NCI-H1930 (cell line): ENCODE measurements around the gene FAM236B.
"Not testable (repeated sequence)": the region's sequence is repeated elsewhere in the genome, so short reads cannot be mapped to it uniquely, and the experiment has no call there.

Source experiments
- DNase-seq, 2 experiments: peaks; one replicate each; lab custom pipeline; 2025; lab: John Stamatoyannopoulos, UW

The FAM236B gene

GRCh38 chrX:72782560-72782959 is at the start of gene FAM236B:
Gene FAM236B (minus strand): TSS chrX:72782660. CDS start chrX:72782560, 100 bp downstream.
- not testable (repeated sequence) for DNase-seq

GRCh38 chrX:72830701-72831100 is 48.2 kb upstream of the FAM236B start:
- not testable (repeated sequence) for DNase-seq

GRCh38 chrX:72808110-72808509 is 25.6 kb upstream of the FAM236B start, which contains the start of gene FAM236D:
Gene FAM236D (minus strand): TSS chrX:72808210. CDS start chrX:72808110, 100 bp downstream.
- not testable (repeated sequence) for DNase-seq

- DNase-seq = not testable (repeated sequence)
These were observed 7.9 kb upstream of the FAM236B start for GRCh38 chrX:72790390-72790789.

- DNase-seq = not testable (repeated sequence)
These were observed 5.7 kb upstream of the FAM236B start for GRCh38 chrX:72788142-72788541.

- DNase-seq = not testable (repeated sequence)
These were observed 1.5 kb upstream of the FAM236B start for GRCh38 chrX:72783964-72784363.

GRCh38 chrX:72783365-72783936 is 991 bp upstream of the FAM236B start:
- not testable (repeated sequence) for DNase-seq

- not testable (repeated sequence) for DNase-seq
These were observed 4.3 kb downstream of the FAM236B start for GRCh38 chrX:72778146-72778545.

- not testable (repeated sequence) for DNase-seq
These were observed 5.0 kb downstream of the FAM236B start for GRCh38 chrX:72777467-72777790.

GRCh38 chrX:72776653-72777466 is 5.6 kb downstream of the FAM236B start, which contains the start of gene DMRTC1B:
Gene DMRTC1B (plus strand): TSS chrX:72776890. CDS start chrX:72845136, 68,246 bp downstream.
- DNase-seq = not testable (repeated sequence)

- DNase-seq = not testable (repeated sequence)
These were observed 22.0 kb downstream of the FAM236B start for GRCh38 chrX:72760454-72760853.

- not testable (repeated sequence) for DNase-seq
These were observed 33.9 kb downstream of the FAM236B start for GRCh38 chrX:72748545-72748944.

- DNase-seq = not testable (repeated sequence)
These were observed 36.9 kb downstream of the FAM236B start for GRCh38 chrX:72745546-72745945.

- DNase-seq = no peak
These were observed 46.9 kb downstream of the FAM236B start for GRCh38 chrX:72735561-72735960.

GRCh38 chrX:72733636-72734035 is 48.8 kb downstream of the FAM236B start:
- DNase-seq = not testable (repeated sequence)
